Heart left ventricle (tissue), 16 donors: ENCODE results near the gene SPAG9. TPM values are rescaled to one million over a fixed set of nuclear protein-coding genes. Genes with fewer than 3 reads are reported as not detected.

ENCODE experiments used
- ATAC-seq, 4 donors: fragments of 200-7000 bp; cut with Tn5 transposase; one replicate each; pipeline ENCODE4 v1.9.1; 2020 to 2022; ENCODE audit warnings: moderate library complexity in 4 of 4, mild to moderate bottlenecking in 3 of 4, moderate number of reproducible peaks in 1 of 4
- DNase-seq, 5 donors: peaks; one replicate each; pipeline ENCODE4 v3.0.0-alpha.2; 2020
- H3K27ac ChIP-seq, 12 donors: fragments of 200-600 bp; sonication (generic) in 4 of 12; one replicate each; pipeline versions ENCODE4 v1.5.0 to v1.8.0; 2016 to 2022; ENCODE audit warnings: mild to moderate bottlenecking in 2 of 12
- H3K27me3 ChIP-seq, 9 donors: fragments of 200-600 bp; sonication (generic) in 2 of 9; one replicate each; pipeline versions ENCODE4 v1.5.1 to v1.8.0; 2016 to 2022; ENCODE audit warnings: mild to moderate bottlenecking in 3 of 9
- H3K36me3 ChIP-seq, 9 donors: fragments of 200-600 bp; sonication (generic) in 2 of 9; one replicate each; pipeline versions ENCODE4 v1.5.0 to v1.8.0; 2018 to 2022; ENCODE audit warnings: mild to moderate bottlenecking in 2 of 9
- H3K4me1 ChIP-seq, 12 donors: fragments of 200-600 bp; sonication (generic) in 4 of 12; one replicate each; pipeline versions ENCODE4 v1.5.0 to v1.8.0; 2016 to 2022; ENCODE audit warnings: mild to moderate bottlenecking in 3 of 12
- H3K4me3 ChIP-seq, 12 donors: fragments of 200-600 bp; sonication (generic) in 4 of 12; one replicate each; pipeline versions ENCODE4 v1.5.0 to v1.8.0; 2017 to 2022; ENCODE audit warnings: mild to moderate bottlenecking in 9 of 12, moderate library complexity in 4 of 12
- H3K9me3 ChIP-seq, 12 donors: fragments of 200-600 bp; sonication (generic) in 4 of 12; one replicate each; pipeline versions ENCODE4 v1.5.0 to v1.8.0; 2016 to 2022; ENCODE audit warnings: mild to moderate bottlenecking in 1 of 12
- CTCF ChIP-seq, 12 donors: fragments of 200-600 bp; sonication (generic) in 4 of 12; IDR thresholded peaks; one replicate each; pipeline versions ENCODE4 v1.5.0 to v1.8.0; 2018 to 2022; ENCODE audit warnings: antibody characterized with exemption in 12 of 12, mild to moderate bottlenecking in 5 of 12
- POLR2A ChIP-seq, 2 donors: fragments of 450-650 bp; IDR thresholded peaks; one replicate each; pipeline ENCODE4 v1.6.1; 2017; ENCODE audit warnings: antibody characterized with exemption in 2 of 2, mild to moderate bottlenecking in 2 of 2, moderate library complexity in 2 of 2
- WGBS, 4 donors: extraction: QIAGEN DNeasy Blood & Tissue Kit in 2 of 4; methylation state at CpG; one replicate each; pipeline versions ENCODE4 v1.1.5 to v1.1.7; 2013 to 2018; 5-methylcytosine and 5-hydroxymethylcytosine counted together
- intact Hi-C, 10 donors: fragments of 100-400 bp; cut with DNase I; formaldehyde crosslinking; loops; one replicate each; pipeline versions ENCODE4 v1.11.1 to v1.14.2; 2022
- polyA plus RNA-seq, 2 donors: library from polyadenylated mRNA; stranded (reverse); fragments of 200-250 nt; gene quantifications; one replicate each; pipeline ENCODE4 v1.2.3, GENCODE V29; 2013
- total RNA-seq, 9 donors: library from RNA; depleted of rRNA in 2 of 9; stranded (reverse); fragments of >200 nt in 2 of 9; fragmentation: NEBNext Ultra II Directional in 3 of 9; extraction: Animal tissue kit (Norgen Biotek cat#: 25700) in 3 of 9; gene quantifications; one replicate each; pipeline versions ENCODE4 v1.1.0 to v1.2.4, GENCODE V29; 2016 to 2023
- donor health status: ischemic (EF 13 %, LVEDD 7.1; RV severe dilation, severe dysfunction).
- donor health status: healthy with polysubstance abuse.
- donor health status: DM: no; HTN: yes; CAD: no.
- donor health status: DM: no; HTN: no; CAD: no.
- donor health status: ischemic (EF 25% LVEDD 6.9; RV normal size, moderate dysfunction).
- donor health status: ischemic (EF 25% LVEDD 5.7; RV mildly dilated, moderate dysfunction).
- donor health status: healthy.
- donor health status: DM: yes; HTN: yes; CAD: no.
- donor health status: ischemic (EF 35%, LVEDD 5.7; RV mildly dilated, moderate dysfunction).
- donor health status: nonischemic (EF 11% LVEDD 7.7; RV severe dilation, severe dysfunction).
- donor health status: DM: yes; HTN: yes; CAD: no.
- donor health status: PGD.
- donor health status: ischemic (EF 29% LVEDD 5.4; RV normal size, mild dysfunction).
- donor health status: nonischemic (EF 23%, LVEDD 6.1; RV moderate dilation, normal function).

SPAG9 gene
- total and polyA plus RNA-seq, 11 donors, result 15.9 to 65.4 (median 52.9) TPM

GRCh38 chr17:51028176-51028863 is 92.3 kb downstream of the SPAG9 start:
- intact Hi-C loops, result no loop called here
- Histone ChIP-seq H3K36me3 (peaks cover 0 to 15% (median 3%) of the 10 kb centered on the region in 9 donors), H3K9me3 (no peaks in the 10 kb centered on the region), H3K27ac (no peak overlapping the region), H3K4me1 (peaks cover 0 to 19% (median 5%) of the 10 kb centered on the region in 12 donors), H3K4me3 (no peak overlapping the region), H3K27me3 (no peaks in the 10 kb centered on the region)
- WGBS, 4 donors, result 93 to 98% (median 96%) methylated on average over 1 of the region's 1 CpG
- TF ChIP-seq CTCF (IDR thresholded peaks at IDR 0.05) (no peak), POLR2A (IDR thresholded peaks at IDR 0.05) (no peak)
- DNase-seq (no peak), ATAC-seq (no peak)

- peaks cover 0 to 81% (median 70%) of the 10 kb centered on the region in 9 donors for H3K36me3 ChIP-seq
- no peak for DNase-seq
- no peak overlapping the region for H3K27ac ChIP-seq
- no peaks in the 10 kb centered on the region for H3K9me3 ChIP-seq
- H3K27me3 ChIP-seq, result no peaks in the 10 kb centered on the region
- H3K4me1 ChIP-seq, result peaks cover 0 to 11% (median 0%) of the 10 kb centered on the region in 12 donors
- intact Hi-C loops, result no loop called here
- ATAC-seq, result no peak
- TF ChIP-seq CTCF (IDR thresholded peaks at IDR 0.05) (no peak), POLR2A (IDR thresholded peaks at IDR 0.05) (no peak)
- no peak overlapping the region for H3K4me3 ChIP-seq
- WGBS, 4 donors, result 81 to 90% (median 89%) methylated on average over 6 of the region's 6 CpGs
Observed at GRCh38 chr17:51018541-51018940, 102.1 kb downstream of the SPAG9 start.

- Histone ChIP-seq H3K4me1 (peaks cover 0 to 11% (median 0%) of the 10 kb centered on the region in 12 donors), H3K27me3 (no peaks in the 10 kb centered on the region), H3K9me3 (no peaks in the 10 kb centered on the region), H3K27ac (no peak overlapping the region), H3K36me3 (peaks cover 0 to 93% (median 83%) of the 10 kb centered on the region in 9 donors), H3K4me3 (no peak overlapping the region)
- intact Hi-C loops, result no loop called here
- DNase-seq (no peak), ATAC-seq (no peak)
- WGBS, 4 donors, result 93 to 96% (median 95%) methylated on average over 2 of the region's 2 CpGs
- TF ChIP-seq CTCF (IDR thresholded peaks at IDR 0.05), result no peak
- no peak for TF ChIP-seq POLR2A (IDR thresholded peaks at IDR 0.05)
Observed at GRCh38 chr17:51017270-51017669, 103.4 kb downstream of the SPAG9 start.

GRCh38 chr17:51016099-51016498 is 104.6 kb downstream of the SPAG9 start:
- TF ChIP-seq CTCF (IDR thresholded peaks at IDR 0.05) (no peak), POLR2A (IDR thresholded peaks at IDR 0.05) (no peak)
- intact Hi-C loops, result no loop called here
- DNase-seq (no peak), ATAC-seq (no peak)
- H3K9me3 ChIP-seq, result no peaks in the 10 kb centered on the region
- 71 to 84% (median 75%) methylated on average over 1 of the region's 1 CpG for WGBS, 4 donors
- no peak overlapping the region for H3K27ac ChIP-seq
- H3K4me1 ChIP-seq, result peaks cover 0 to 11% (median 0%) of the 10 kb centered on the region in 12 donors
- no peaks in the 10 kb centered on the region for H3K27me3 ChIP-seq
- H3K36me3 ChIP-seq, result peaks cover 0 to 97% (median 81%) of the 10 kb centered on the region in 9 donors
- no peak overlapping the region for H3K4me3 ChIP-seq
